Measurements from ENCODE around the gene NAV2. TPM values are rescaled to one million over a fixed set of nuclear protein-coding genes. Genes with fewer than 3 reads are reported as not detected.

Gene NAV2
- polyA plus RNA-seq, 3 donors, result not detected

DNA sequence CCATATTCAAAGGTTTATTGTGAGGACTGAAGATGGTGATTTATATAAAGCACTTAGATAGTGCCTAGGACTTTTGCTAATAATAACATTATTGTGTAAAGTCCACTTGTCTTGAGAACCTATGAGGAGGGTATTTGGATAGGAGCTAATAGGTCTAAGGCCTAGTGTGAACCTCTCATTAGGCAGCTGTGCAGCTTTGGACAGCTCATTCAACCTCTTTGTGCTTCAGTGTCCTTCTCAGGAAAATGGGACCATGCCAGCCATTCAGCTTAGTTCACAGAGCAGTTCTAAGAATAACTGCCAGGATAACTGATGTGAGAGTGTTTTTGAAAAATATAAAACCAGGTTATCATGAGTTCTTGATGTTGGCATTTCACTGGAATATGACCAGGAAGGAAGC is 56.2 kb downstream of the NAV2 start:
- no peaks in the 10 kb centered on the region for H3K79me2 ChIP-seq (ENCODE audit: insufficient read depth, low read length)
- H3K27me3 Mint-ChIP-seq (ENCODE audit: low read depth in 3 of 3), result peaks cover 12 to 26% (median 15%) of the 10 kb centered on the region in 3 donors
- H2AFZ ChIP-seq (ENCODE audit: insufficient read depth, low read depth, low read length, poor library complexity, severe bottlenecking), result no peak overlapping the region
- H3K27ac ChIP-seq (ENCODE audit: low read depth in 1 of 2, low read length in 2 of 2), result no peak overlapping the region
- no peak overlapping the region for H3K4me2 ChIP-seq (replicated peaks; ENCODE audit: extremely low read depth, low read length, poor library complexity, severe bottlenecking)
- TF ChIP-seq, protein P1, sequence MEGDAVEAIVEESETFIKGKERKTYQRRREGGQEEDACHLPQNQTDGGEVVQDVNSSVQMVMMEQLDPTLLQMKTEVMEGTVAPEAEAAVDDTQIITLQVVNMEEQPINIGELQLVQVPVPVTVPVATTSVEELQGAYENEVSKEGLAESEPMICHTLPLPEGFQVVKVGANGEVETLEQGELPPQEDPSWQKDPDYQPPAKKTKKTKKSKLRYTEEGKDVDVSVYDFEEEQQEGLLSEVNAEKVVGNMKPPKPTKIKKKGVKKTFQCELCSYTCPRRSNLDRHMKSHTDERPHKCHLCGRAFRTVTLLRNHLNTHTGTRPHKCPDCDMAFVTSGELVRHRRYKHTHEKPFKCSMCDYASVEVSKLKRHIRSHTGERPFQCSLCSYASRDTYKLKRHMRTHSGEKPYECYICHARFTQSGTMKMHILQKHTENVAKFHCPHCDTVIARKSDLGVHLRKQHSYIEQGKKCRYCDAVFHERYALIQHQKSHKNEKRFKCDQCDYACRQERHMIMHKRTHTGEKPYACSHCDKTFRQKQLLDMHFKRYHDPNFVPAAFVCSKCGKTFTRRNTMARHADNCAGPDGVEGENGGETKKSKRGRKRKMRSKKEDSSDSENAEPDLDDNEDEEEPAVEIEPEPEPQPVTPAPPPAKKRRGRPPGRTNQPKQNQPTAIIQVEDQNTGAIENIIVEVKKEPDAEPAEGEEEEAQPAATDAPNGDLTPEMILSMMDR (IDR thresholded peaks at IDR 0.05), result no peak
- no peaks in the 10 kb centered on the region for H4K20me1 ChIP-seq (ENCODE audit: insufficient read depth, low read length)
- no peak overlapping the region for H3K4me3 ChIP-seq (replicated peaks in 1 of 3; ENCODE audit: low read depth in 2 of 3, low read length in 3 of 3)
- no peaks in the 10 kb centered on the region for H3K36me3 Mint-ChIP-seq
- no peak overlapping the region for H3K27ac Mint-ChIP-seq
- no peaks in the 10 kb centered on the region for H3K36me3 ChIP-seq (replicated peaks in 1 of 2; ENCODE audit: control insufficient read depth in 1 of 2, insufficient read depth in 2 of 2, low read length in 2 of 2)
- H3K27me3 ChIP-seq (ENCODE audit: control insufficient read depth in 2 of 2, insufficient read depth in 2 of 2, low read length in 2 of 2), result no peaks in the 10 kb centered on the region
- no peak for DNase-seq
- no peaks in the 10 kb centered on the region for H3K9me3 ChIP-seq (replicated peaks in 1 of 2; ENCODE audit: control insufficient read depth in 1 of 2, insufficient read depth in 1 of 2, low read length in 2 of 2)
- no peaks in the 10 kb centered on the region for H3K4me1 Mint-ChIP-seq
- no peaks in the 10 kb centered on the region for H3K4me1 ChIP-seq (ENCODE audit: control insufficient read depth in 1 of 2, insufficient read depth in 2 of 2, low read length in 2 of 2)
- peaks cover 0 to 1% (median 0%) of the 10 kb centered on the region in 7 donors for H3K9me3 Mint-ChIP-seq
- H3K9ac ChIP-seq (ENCODE audit: insufficient read depth, low read length, poor library complexity, severe bottlenecking), result no peak overlapping the region
- intact Hi-C loops (cut with micrococcal nuclease), result no loop called here
- no peak overlapping the region for H3K4me3 Mint-ChIP-seq

DNA sequence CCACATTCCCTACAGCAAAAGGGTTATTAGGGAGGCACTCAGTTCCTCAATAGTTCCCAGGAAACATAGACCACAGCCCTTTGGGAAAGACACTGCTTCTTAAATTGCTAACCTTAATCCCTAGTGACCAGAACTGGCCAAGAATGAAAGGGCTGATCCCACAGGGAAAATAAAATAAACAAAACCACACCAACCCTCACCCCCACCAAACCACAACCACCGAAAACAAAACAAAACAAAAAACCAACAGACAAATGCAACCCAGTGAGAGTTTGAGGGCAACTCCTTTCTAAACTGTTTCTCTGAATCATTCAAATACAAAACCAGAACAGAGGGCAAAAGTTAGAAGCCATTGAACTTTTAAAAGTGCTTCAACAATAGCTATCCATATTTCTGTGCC is 57.2 kb downstream of the NAV2 start:
- H3K36me3 Mint-ChIP-seq, result no peaks in the 10 kb centered on the region

More for the DNA sequence above, 57.2 kb downstream of the NAV2 start:
- no peaks in the 10 kb centered on the region for H3K79me2 ChIP-seq (ENCODE audit: insufficient read depth, low read length)
- DNase-seq, result no peak
- no peaks in the 10 kb centered on the region for H4K20me1 ChIP-seq (ENCODE audit: insufficient read depth, low read length)
- peaks cover 0 to 1% (median 0%) of the 10 kb centered on the region in 7 donors for H3K9me3 Mint-ChIP-seq
- TF ChIP-seq, protein P1 (IDR thresholded peaks at IDR 0.05), result no peak
- H3K4me3 ChIP-seq (replicated peaks in 1 of 3; ENCODE audit: low read depth in 2 of 3, low read length in 3 of 3), result no peak overlapping the region
- intact Hi-C loops (cut with micrococcal nuclease), result no loop called here
- no peak overlapping the region for H3K27ac Mint-ChIP-seq
- H3K4me1 ChIP-seq (ENCODE audit: control insufficient read depth in 1 of 2, insufficient read depth in 2 of 2, low read length in 2 of 2), result no peaks in the 10 kb centered on the region
- no CpG with 5 or more reads among the region's 1 CpG for WGBS (ENCODE audit: insufficient coverage)
- H3K27ac ChIP-seq (ENCODE audit: low read depth in 1 of 2, low read length in 2 of 2), result no peak overlapping the region
- no peak overlapping the region for H3K4me2 ChIP-seq (replicated peaks; ENCODE audit: extremely low read depth, low read length, poor library complexity, severe bottlenecking)
- no peaks in the 10 kb centered on the region for H3K4me1 Mint-ChIP-seq
- H3K9ac ChIP-seq (ENCODE audit: insufficient read depth, low read length, poor library complexity, severe bottlenecking), result no peak overlapping the region
- H3K4me3 Mint-ChIP-seq, result no peak overlapping the region
- H3K36me3 ChIP-seq (replicated peaks in 1 of 2; ENCODE audit: control insufficient read depth in 1 of 2, insufficient read depth in 2 of 2, low read length in 2 of 2), result no peaks in the 10 kb centered on the region
- H3K27me3 ChIP-seq (ENCODE audit: control insufficient read depth in 2 of 2, insufficient read depth in 2 of 2, low read length in 2 of 2), result peaks cover 7 to 8% of the 10 kb centered on the region in 2 donors
- peaks cover 15 to 29% (median 16%) of the 10 kb centered on the region in 3 donors for H3K27me3 Mint-ChIP-seq (ENCODE audit: low read depth in 3 of 3)
- no peaks in the 10 kb centered on the region for H3K9me3 ChIP-seq (replicated peaks in 1 of 2; ENCODE audit: control insufficient read depth in 1 of 2, insufficient read depth in 1 of 2, low read length in 2 of 2)
- H2AFZ ChIP-seq (ENCODE audit: insufficient read depth, low read depth, low read length, poor library complexity, severe bottlenecking), result no peak overlapping the region

Measured in CD14-positive monocyte (primary cell).